Measurements from ENCODE around the gene MIDN. TPM values are rescaled to one million over a fixed set of nuclear protein-coding genes. Genes with fewer than 3 reads are reported as not detected.

The MIDN gene
- total and polyA plus RNA-seq, 2 of the 4 experiments (the other 2 are of a cell fraction), result 2.5 to 26.0 TPM

- no peak for TF ChIP-seq SMC3 (IDR thresholded peaks at IDR 0.05; ENCODE audit: low read depth, low read length)
- no peak for TF ChIP-seq RFX5 (IDR thresholded peaks at IDR 0.05; ENCODE audit: low read depth, low read length)
- TF ChIP-seq USF2 (IDR thresholded peaks at IDR 0.05; ENCODE audit: low read depth, low read length), result no peak
- TF ChIP-seq ELK1 (IDR thresholded peaks at IDR 0.05; ENCODE audit: borderline replicate concordance, low read depth, low read length), result no peak
- TF ChIP-seq CTCF (conservative IDR thresholded peaks at IDR 0.05; ENCODE audit: low read depth, low read length), result no peak
- TF ChIP-seq FOS (IDR thresholded peaks at IDR 0.05; ENCODE audit: low read depth, low read length), result no peak
- no peak for TF ChIP-seq CEBPB (IDR thresholded peaks at IDR 0.05; ENCODE audit: low read depth, low read length)
- no peak for TF ChIP-seq NFE2L2 (IDR thresholded peaks at IDR 0.05; ENCODE audit: low read depth, low read length)
- no peak for TF ChIP-seq MAZ (IDR thresholded peaks at IDR 0.05; ENCODE audit: borderline replicate concordance, low read depth, low read length)
- TF ChIP-seq CHD1 (IDR thresholded peaks at IDR 0.05; ENCODE audit: low read depth, low read length), result no peak
- TF ChIP-seq RCOR1 (IDR thresholded peaks at IDR 0.05; ENCODE audit: insufficient replicate concordance, low read length), result no peak
- Histone ChIP-seq H3K4me1 (ENCODE audit: control insufficient read depth, insufficient read depth, low read length) (peaks cover 3% of the 10 kb centered on the region; the same call in 1 of the 2 replicates), H4K5ac (ENCODE audit: low read depth, low read length) (no peak overlapping the region), H2BK120ac (ENCODE audit: low read depth, low read length) (no peak overlapping the region), H2AK5ac (ENCODE audit: low read depth, low read length) (no peak overlapping the region), H3K9me3 (ENCODE audit: control insufficient read depth, insufficient read depth, low read length) (no peaks in the 10 kb centered on the region), H2BK5ac (ENCODE audit: low read depth, low read length, poor library complexity, severe bottlenecking) (no peak overlapping the region), H3K27me3 (ENCODE audit: control insufficient read depth, insufficient read depth, low read length) (peaks cover 19% of the 10 kb centered on the region; the same call in 1 of the 2 replicates), H3K9me1 (ENCODE audit: insufficient read depth, low read length) (no peaks in the 10 kb centered on the region), H3K4me2 (ENCODE audit: low read depth, low read length) (no peak overlapping the region), H3K79me1 (ENCODE audit: low read depth in 1 of 2, low read length in 2 of 2) (no peaks in the 10 kb centered on the region), H3K9ac (ENCODE audit: low read depth, low read length) (no peak overlapping the region), H4K91ac (ENCODE audit: insufficient read depth, low read depth, low read length) (no peak overlapping the region), H4K8ac (ENCODE audit: low read depth in 2 of 2, low read length in 2 of 2) (no peak overlapping the region), H3K56ac (ENCODE audit: extremely low read depth, insufficient read depth, low read length) (no peak overlapping the region), H3K4me3 (ENCODE audit: insufficient read depth, low read depth, low read length) (no peak overlapping the region), H3K23ac (ENCODE audit: low read depth, low read length) (no peak overlapping the region), H2AFZ (replicated peaks; ENCODE audit: low read length, poor library complexity) (no peak overlapping the region), H4K20me1 (ENCODE audit: insufficient read depth, low read length) (no peaks in the 10 kb centered on the region), H3K27ac (ENCODE audit: insufficient read depth, low read length) (no peak overlapping the region), H3K14ac (replicated peaks; ENCODE audit: low read depth, low read length) (no peak overlapping the region), H2AK9ac (replicated peaks; ENCODE audit: low read depth, low read length, poor library complexity) (no peak overlapping the region), H3K18ac (ENCODE audit: low read depth, low read length) (no peak overlapping the region), H3K36me3 (ENCODE audit: control insufficient read depth, insufficient read depth, low read length) (no peaks in the 10 kb centered on the region), H2BK20ac (ENCODE audit: low read depth, low read length) (no peak overlapping the region), H3K4ac (ENCODE audit: low read depth, low read length) (no peak overlapping the region), H2BK15ac (ENCODE audit: low read depth, low read length) (no peak overlapping the region)
- dilution Hi-C loops (cut with HindIII; ENCODE audit: low sequenced_read_pairs, unreplicated experiment) (no loop called here), intact Hi-C loops (cut with micrococcal nuclease) (no loop called here), in situ Hi-C loops (cut with MboI; ENCODE audit: low sequenced_read_pairs) (no loop called here)
- DNase-seq (no peak), ATAC-seq (ENCODE audit: low read depth) (no peak)
- no TSS peak for BruUV-seq (replicated peaks)
- ChIA-PET POLR2A (ENCODE audit: unreplicated experiment) (no interaction called here), CTCF (no interaction called here)
- 71% methylated on average over 11 of the region's 35 CpGs; no CpG with 5 or more reads in 1 of the 2 experiments for WGBS, 2 experiments (ENCODE audit: extremely low coverage in 2 of 2, insufficient read length in 1 of 2)
These were observed 45.6 kb downstream of the MIDN start for GRCh38 chr19:1293782-1294604.
